ENCODE data around the gene PRX.

Gene PRX

GRCh38 chr19:40393894-40394815 lies 19.0 kb downstream of the PRX start:
- POLR2A ChIA-PET: interaction anchor here (0.6 kb wide), 1 partner anchor 208 kb away, joined by 3 read pairs; no protein-coding TSS in a partner anchor
- TF ChIP-seq CTCF (IDR thresholded peaks at IDR 0.05; ENCODE audit: insufficient read depth, low read length, missing control alignments): no peak
- CTCF ChIA-PET: interaction anchor here (1.6 kb wide), 1 partner anchor 9 kb away, joined by 6 read pairs; no protein-coding TSS in a partner anchor
- H3K4me3 ChIP-seq (ENCODE audit: low read depth, low read length): no peak overlapping the region
- no peak for DNase-seq (ENCODE audit: low read depth, low spot score)

- no peak for DNase-seq (ENCODE audit: low read depth, low spot score)
- peak; percentile 22 for TF ChIP-seq CTCF (IDR thresholded peaks at IDR 0.05; ENCODE audit: insufficient read depth, low read length, missing control alignments)
- H3K4me3 ChIP-seq (ENCODE audit: low read depth, low read length): no peak overlapping the region
- ChIA-PET CTCF (no interaction called here), POLR2A (interaction anchor here (0.6 kb wide), 1 partner anchor 209 kb away, joined by 3 read pairs; no protein-coding TSS in a partner anchor)
Observed at GRCh38 chr19:40392894-40393517, 20.2 kb downstream of the PRX start.

- ChIA-PET POLR2A (no interaction called here), CTCF (no interaction called here)
- H3K4me3 ChIP-seq (ENCODE audit: low read depth, low read length): no peak overlapping the region
- no peak for TF ChIP-seq CTCF (IDR thresholded peaks at IDR 0.05; ENCODE audit: insufficient read depth, low read length, missing control alignments)
- no peak for DNase-seq (ENCODE audit: low read depth, low spot score)
Observed at GRCh38 chr19:40392123-40392522, 21.1 kb downstream of the PRX start.

- no peak for DNase-seq (ENCODE audit: low read depth, low spot score)
- no peak for TF ChIP-seq CTCF (IDR thresholded peaks at IDR 0.05; ENCODE audit: insufficient read depth, low read length, missing control alignments)
- no peak within 1 kb of the TSS for H3K4me3 ChIP-seq (ENCODE audit: low read depth, low read length)
- POLR2A ChIA-PET: interaction anchor here (0.7 kb wide), 1 partner anchor 9 kb away, joined by 3 read pairs; no protein-coding TSS in a partner anchor
- CTCF ChIA-PET: no interaction called here
Observed at GRCh38 chr19:40390084-40390742, 23.0 kb downstream of the PRX start, which contains the start of gene HIPK4. Gene HIPK4 (minus strand): TSS chr19:40390181. CDS start chr19:40389902, 279 bp downstream.

GRCh38 chr19:40389404-40390083 lies 23.6 kb downstream of the PRX start:
- DNase-seq (ENCODE audit: low read depth, low spot score): no peak
- no peak overlapping the region for H3K4me3 ChIP-seq (ENCODE audit: low read depth, low read length)
- ChIA-PET POLR2A (interaction anchor here (0.6 kb wide), 1 partner anchor 76 kb away, joined by 4 read pairs; no protein-coding TSS in a partner anchor), CTCF (interaction anchor here (0.9 kb wide), 1 partner anchor 10 kb away, joined by 3 read pairs; no protein-coding TSS in a partner anchor)
- no peak for TF ChIP-seq CTCF (IDR thresholded peaks at IDR 0.05; ENCODE audit: insufficient read depth, low read length, missing control alignments)
